AG04450 (cell line): ENCODE results near the gene TRIM59. TPM values are rescaled to one million over a fixed set of nuclear protein-coding genes. Genes with fewer than 3 reads are reported as not detected.

Experiments
- CTCF ChIA-PET: fragments of 300-600, 350-600 bp; formaldehyde crosslinking; extraction: SDS; loops from one replicate; lab custom pipeline; 2022; ENCODE audit warnings: antibody characterized with exemption, inconsistent platforms; lab: Charles Lee
- POLR2A ChIA-PET: fragments of 350-600 bp; formaldehyde crosslinking; extraction: SDS; loops from one replicate; lab custom pipeline; 2021; ENCODE audit warnings: antibody characterized with exemption, inconsistent platforms; lab: Yijun Ruan, JAX
- DNase-seq: peaks from one replicate; pipeline ENCODE4 v3.0.0-alpha.2; 2011; ENCODE audit warnings: low read depth, low spot score
- H3K27ac ChIP-seq: one replicate; pipeline ENCODE4 v1.5.1; 2012; ENCODE audit warnings: low read depth, low read length, control low read depth
- H3K27me3 ChIP-seq: one replicate; pipeline ENCODE4 v1.6.0; 2012; ENCODE audit warnings: low read length; ENCODE audit not compliant: control insufficient read depth, insufficient read depth
- H3K4me3 ChIP-seq: 2 replicates; pipeline ENCODE4 v1.5.1; 2011; ENCODE audit warnings: mild to moderate bottlenecking, low read depth, low read length, control low read depth
- H3K9me3 ChIP-seq: 2 replicates; pipeline ENCODE4 v1.5.1; 2012; ENCODE audit warnings: low read length; ENCODE audit not compliant: control insufficient read depth, insufficient read depth
- CTCF ChIP-seq: IDR thresholded peaks from 2 replicates; pipeline ENCODE4 v1.5.1; 2011; ENCODE audit warnings: low read depth, low read length, control low read depth, inconsistent platforms
- polyA plus RNA-seq: library from polyadenylated mRNA; depleted of rRNA; stranded (reverse); fragments of >200 nt; gene quantifications from 2 replicates; pipeline ENCODE4 v1.2.3, GENCODE V29; 2011

TRIM59 gene
- polyA plus RNA-seq, 1 experiment, result 15.3 TPM

DNA sequence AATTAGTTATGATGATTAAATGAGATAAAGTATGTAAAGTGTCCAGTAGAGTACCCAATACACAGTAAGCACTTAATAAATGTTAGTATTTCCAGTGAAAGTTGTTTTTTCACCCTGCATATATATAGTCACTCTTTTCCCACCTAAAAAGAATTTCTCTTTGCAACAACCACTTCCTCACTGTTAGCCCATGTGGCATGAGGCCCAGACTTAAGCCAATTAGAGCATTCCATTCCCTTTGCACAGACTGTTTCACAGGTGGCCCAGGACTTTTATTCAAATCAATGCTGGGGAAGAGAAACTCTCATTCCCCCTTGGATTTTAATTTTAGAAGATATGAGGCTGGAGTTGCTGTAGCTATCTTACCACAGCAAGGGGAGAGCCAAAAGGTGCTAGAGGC, 54.3 kb downstream of the TRIM59 start:
- no peaks in the 10 kb centered on the region for H3K27me3 ChIP-seq
- DNase-seq, result no peak
- TF ChIP-seq CTCF, result no peak
- H3K9me3 ChIP-seq, result no peaks in the 10 kb centered on the region
- ChIA-PET CTCF (interaction anchor here (1.9 kb wide), 2 partner anchors 18 to 91 kb away, joined by 6 read pairs; no protein-coding TSS in a partner anchor), POLR2A (no interaction called here)
- H3K27ac ChIP-seq, result no peak overlapping the region
- H3K4me3 ChIP-seq, result no peak overlapping the region

DNA sequence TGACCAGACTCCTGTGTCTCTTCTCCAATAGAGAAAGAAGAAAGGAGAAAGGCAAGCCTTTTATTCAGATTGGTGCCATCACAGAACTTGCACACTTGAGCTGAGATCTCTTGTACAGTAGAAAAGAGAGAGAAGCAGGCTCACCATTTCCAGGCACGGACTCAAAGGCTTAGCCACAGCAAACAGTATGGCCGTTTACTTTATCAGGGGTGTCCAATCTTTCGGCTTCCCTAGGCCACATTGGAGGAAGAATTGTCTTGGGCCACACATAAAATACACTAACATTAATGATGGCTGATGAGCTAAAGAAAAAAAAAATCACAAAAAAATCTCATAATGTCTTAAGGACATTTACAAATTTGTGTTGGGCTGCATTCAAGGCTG, 55.6 kb downstream of the TRIM59 start:
- DNase-seq, result no peak
- no peak overlapping the region for H3K27ac ChIP-seq
- ChIA-PET POLR2A (no interaction called here), CTCF (interaction anchor here (0.7 to 1.3 kb wide), 2 partner anchors 19 to 92 kb away, joined by 3 to 4 read pairs; no protein-coding TSS in a partner anchor)
- no peaks in the 10 kb centered on the region for H3K27me3 ChIP-seq
- TF ChIP-seq CTCF, result no peak
- H3K9me3 ChIP-seq, result no peaks in the 10 kb centered on the region
- no peak overlapping the region for H3K4me3 ChIP-seq

DNA sequence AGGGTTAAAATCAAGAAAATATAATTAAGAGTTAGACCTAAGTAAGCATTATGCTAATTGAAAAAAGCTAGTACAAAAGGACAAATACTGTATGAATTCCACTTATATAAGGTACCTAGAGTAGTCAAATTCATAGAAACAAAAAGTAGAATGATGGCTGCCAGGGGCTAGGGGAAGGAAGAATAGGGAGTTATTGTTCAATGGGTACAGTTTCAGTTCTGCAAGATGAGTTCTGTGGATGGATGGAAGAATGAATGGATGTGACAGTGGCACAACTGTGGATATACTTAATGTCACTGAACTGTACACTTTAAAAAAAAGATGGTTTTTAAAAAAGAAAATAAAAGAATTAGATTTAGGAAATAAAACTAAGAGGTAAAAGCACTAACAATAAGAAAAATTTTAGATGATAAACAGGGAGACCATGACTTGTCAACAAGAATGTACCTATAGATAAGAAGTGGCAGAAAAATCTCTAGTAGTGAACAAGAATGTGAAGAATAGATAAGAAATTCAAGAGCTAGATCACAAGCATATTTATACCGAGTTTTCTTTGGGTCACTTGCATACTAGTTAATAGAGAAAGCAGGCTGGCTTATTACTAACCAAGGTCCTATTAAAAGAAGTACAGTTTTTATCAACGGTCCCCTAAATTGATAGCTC, 56.1 kb downstream of the TRIM59 start:
- POLR2A ChIA-PET, result no interaction called here
- Histone ChIP-seq H3K4me3 (no peak overlapping the region), H3K27me3 (no peaks in the 10 kb centered on the region), H3K9me3 (no peaks in the 10 kb centered on the region), H3K27ac (no peak overlapping the region)
- no peak for TF ChIP-seq CTCF
- CTCF ChIA-PET, result interaction anchor here (1.3 kb wide), 1 partner anchor 20 kb away, joined by 4 read pairs; no protein-coding TSS in a partner anchor
- DNase-seq, result no peak

- DNase-seq, result no peak
- ChIA-PET POLR2A (no interaction called here), CTCF (no interaction called here)
- H3K27ac ChIP-seq, result no peak overlapping the region
- no peak overlapping the region for H3K4me3 ChIP-seq
- TF ChIP-seq CTCF, result no peak
- H3K9me3 ChIP-seq, result no peaks in the 10 kb centered on the region
- H3K27me3 ChIP-seq, result no peaks in the 10 kb centered on the region
Observed at GRCh38 chr3:160392798-160393197, 56.8 kb downstream of the TRIM59 start.

DNA sequence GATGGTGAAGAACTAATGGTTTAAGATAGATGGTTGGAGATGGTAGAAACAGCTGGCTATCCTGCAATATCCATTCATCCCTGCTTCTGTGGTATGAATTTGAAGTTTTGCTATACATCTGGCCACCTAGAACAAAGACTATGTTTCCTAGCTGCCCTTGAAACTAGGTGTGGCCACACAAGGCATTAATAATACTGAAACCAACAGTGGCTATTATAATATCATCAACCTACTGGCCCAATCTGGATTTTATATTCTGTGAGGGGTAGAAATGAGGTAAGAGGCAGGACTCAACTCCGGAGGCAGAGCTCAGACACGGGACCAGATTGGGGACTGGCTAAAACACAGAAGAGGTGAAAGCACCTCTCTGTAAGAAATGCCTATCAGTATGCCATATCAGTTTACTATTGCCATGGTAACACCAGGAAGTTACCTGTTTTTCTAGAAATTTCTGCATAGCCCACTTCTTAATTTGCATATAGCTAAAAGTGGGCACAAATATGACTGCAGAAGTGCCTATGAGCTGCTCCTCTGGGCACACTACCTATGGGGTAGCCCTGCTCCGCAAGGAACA, 58.9 kb downstream of the TRIM59 start:
- H3K4me3 ChIP-seq, result no peak overlapping the region
- TF ChIP-seq CTCF, result no peak
- no peaks in the 10 kb centered on the region for H3K9me3 ChIP-seq
- H3K27me3 ChIP-seq, result no peaks in the 10 kb centered on the region
- CTCF ChIA-PET, result no interaction called here
- DNase-seq, result no peak
- no peak overlapping the region for H3K27ac ChIP-seq
- POLR2A ChIA-PET, result interaction anchor here (0.7 kb wide), 1 partner anchor 11 kb away, joined by 6 read pairs; no protein-coding TSS in a partner anchor
